Measurements from ENCODE around the gene PLK2. TPM values are rescaled to one million over a fixed set of nuclear protein-coding genes. Genes with fewer than 3 reads are reported as not detected.
A peak's percentile ranks its signal among the peaks of the same experiment; 100 is the strongest.

Gene PLK2
- total and polyA plus RNA-seq, 11 donors: 18.4 to 169 (median 100) TPM

GRCh38 chr5:58499941-58500340, 40.1 kb upstream of the PLK2 start:
- Histone ChIP-seq H3K27ac (peak overlapping the region in 1 of 12 donors; percentile 18), H3K36me3 (no peaks in the 10 kb centered on the region), H3K4me1 (peaks cover 0 to 16% (median 0%) of the 10 kb centered on the region in 12 donors), H3K4me3 (no peak overlapping the region), H3K27me3 (peaks cover 0 to 10% (median 0%) of the 10 kb centered on the region in 9 donors), H3K9me3 (no peaks in the 10 kb centered on the region)
- TF ChIP-seq POLR2A (IDR thresholded peaks at IDR 0.05): no peak
- no peak for TF ChIP-seq CTCF (IDR thresholded peaks at IDR 0.05)
- DNase-seq (no peak), ATAC-seq (no peak)
- WGBS, 4 donors: 10 to 24% (median 14%) methylated on average over 2 of the region's 2 CpGs
- intact Hi-C loops (cut with DNase I): loop anchor here in 9 of 10 donors (2.0 to 10.0 kb wide), 6 partner anchors 215 to 352 kb away; no protein-coding TSS in a partner anchor

GRCh38 chr5:58499231-58499630, 39.3 kb upstream of the PLK2 start:
- Histone ChIP-seq H3K27me3 (peaks cover 0 to 9% (median 0%) of the 10 kb centered on the region in 9 donors), H3K9me3 (no peaks in the 10 kb centered on the region), H3K27ac (peak overlapping the region in 1 of 12 donors; percentile 18), H3K36me3 (no peaks in the 10 kb centered on the region), H3K4me1 (peaks cover 0 to 14% (median 0%) of the 10 kb centered on the region in 12 donors), H3K4me3 (no peak overlapping the region)
- no peak for TF ChIP-seq POLR2A (IDR thresholded peaks at IDR 0.05)
- TF ChIP-seq CTCF (IDR thresholded peaks at IDR 0.05): no peak
- 58 to 64% (median 62%) methylated on average over 3 of the region's 3 CpGs for WGBS, 4 donors
- no peak for DNase-seq
- intact Hi-C loops (cut with DNase I): loop anchor here in 9 of 10 donors (2.0 to 10.0 kb wide), 6 partner anchors 216 to 353 kb away; no protein-coding TSS in a partner anchor
- ATAC-seq: no peak

GRCh38 chr5:58498340-58498942, 38.6 kb upstream of the PLK2 start:
- H3K4me3 ChIP-seq: no peak overlapping the region
- 4 to 16% (median 12%) methylated on average over 2 of the region's 2 CpGs for WGBS, 4 donors
- peak; percentile 45 to 81 (median 74) for TF ChIP-seq CTCF (IDR thresholded peaks at IDR 0.05)
- no peak for TF ChIP-seq POLR2A (IDR thresholded peaks at IDR 0.05)
- ATAC-seq (peak in 1 of 4 donors; percentile 28), DNase-seq (peak in 1 of 5 donors; percentile 8)
- no peaks in the 10 kb centered on the region for H3K36me3 ChIP-seq
- no peaks in the 10 kb centered on the region for H3K9me3 ChIP-seq
- no peak overlapping the region for H3K27ac ChIP-seq
- H3K4me1 ChIP-seq: peaks cover 0 to 14% (median 0%) of the 10 kb centered on the region in 12 donors
- intact Hi-C loops (cut with DNase I): loop anchor here (1.0 to 10.0 kb wide), 7 partner anchors 216 to 354 kb away; no protein-coding TSS in a partner anchor
- peaks cover 0 to 7% (median 0%) of the 10 kb centered on the region in 9 donors for H3K27me3 ChIP-seq

GRCh38 chr5:58497921-58498320, 38.0 kb upstream of the PLK2 start:
- DNase-seq (no peak), ATAC-seq (no peak)
- Histone ChIP-seq H3K27ac (no peak overlapping the region), H3K27me3 (peaks cover 0 to 5% (median 0%) of the 10 kb centered on the region in 9 donors), H3K4me3 (no peak overlapping the region), H3K9me3 (no peaks in the 10 kb centered on the region), H3K4me1 (peaks cover 0 to 14% (median 0%) of the 10 kb centered on the region in 12 donors), H3K36me3 (no peaks in the 10 kb centered on the region)
- TF ChIP-seq POLR2A (IDR thresholded peaks at IDR 0.05): no peak
- intact Hi-C loops (cut with DNase I): loop anchor here (1.0 to 10.0 kb wide), 7 partner anchors 217 to 354 kb away; no protein-coding TSS in a partner anchor

Data from heart left ventricle (tissue), 16 donors.